IMR-90 (cell line): ENCODE data around the gene DENND5A.
"Not testable (repeated sequence)": the region's sequence is repeated elsewhere in the genome, so short reads cannot be mapped to it uniquely, and the experiment has no call there.

Experiments
- CHD1 ChIP-seq: IDR thresholded peaks from 2 replicates; pipeline ENCODE4 v1.6.1; 2012; ENCODE audit warnings: low read depth, low read length, improper control_type of control experiment
- CTCF ChIP-seq: conservative IDR thresholded peaks from 2 replicates; pipeline ENCODE4 v1.5.1; 2012; ENCODE audit warnings: mild to moderate bottlenecking, low read depth, low read length, improper control_type of control experiment
- POLR2A ChIP-seq: IDR thresholded peaks from 2 replicates; pipeline ENCODE4 v1.6.1; 2012; ENCODE audit warnings: mild to moderate bottlenecking, low read depth, low read length
- RFX5 ChIP-seq: IDR thresholded peaks from 2 replicates; pipeline ENCODE4 v1.8.0; 2012; ENCODE audit warnings: low read depth, mild to moderate bottlenecking, low read length, moderate library complexity

- TF ChIP-seq RFX5, CTCF, CHD1, POLR2A: not testable (repeated sequence)
Measured at GRCh38 chr11:9260838-9261146, 4.4 kb downstream of the DENND5A start.
